ENCODE results near the gene RPS21.

DNA sequence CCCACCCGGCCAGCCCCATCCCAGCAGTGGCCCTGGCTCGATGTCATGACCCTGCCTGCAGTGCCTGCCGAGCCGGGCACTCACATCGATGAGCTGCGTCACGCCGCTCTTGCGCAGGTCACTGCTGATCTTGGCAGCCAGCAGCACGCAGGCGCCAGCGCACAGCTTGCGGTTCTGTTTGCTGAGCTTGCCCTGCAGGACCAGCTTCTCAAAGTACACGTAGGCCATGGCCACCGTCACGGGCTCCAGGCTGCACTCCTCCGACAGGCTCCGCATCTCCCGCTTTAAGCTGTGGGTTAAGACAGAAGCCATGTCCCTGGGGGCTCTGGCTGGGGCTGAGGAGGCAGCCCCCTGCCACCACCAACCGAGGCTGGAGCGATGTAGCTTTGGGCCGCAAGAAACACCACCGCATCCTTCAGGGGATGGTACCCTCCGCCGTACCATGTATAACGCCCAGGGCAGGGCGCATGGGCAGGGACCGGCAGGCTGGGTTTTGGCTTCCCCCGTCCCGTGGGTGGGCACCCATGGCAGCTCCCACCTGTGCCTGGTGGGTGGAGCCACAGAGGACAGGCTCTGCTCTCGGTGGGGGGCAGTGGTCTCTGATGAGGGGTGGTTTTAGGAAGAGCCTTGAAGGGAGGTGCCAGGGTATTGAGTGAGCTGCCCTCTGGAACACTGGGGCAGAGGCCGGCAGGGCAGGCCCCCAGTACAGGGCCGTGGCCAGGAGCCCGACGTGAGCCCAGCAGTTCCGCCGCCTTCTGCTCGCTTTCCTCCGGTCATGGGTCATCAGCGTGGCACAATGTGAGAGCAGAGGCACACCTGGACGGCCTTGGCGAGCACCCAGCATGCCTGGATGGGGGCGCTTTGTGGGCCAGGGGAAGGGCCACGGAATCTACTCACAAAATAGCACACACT is 4.5 kb downstream of the RPS21 start:
- TF ChIP-seq, protein P1, sequence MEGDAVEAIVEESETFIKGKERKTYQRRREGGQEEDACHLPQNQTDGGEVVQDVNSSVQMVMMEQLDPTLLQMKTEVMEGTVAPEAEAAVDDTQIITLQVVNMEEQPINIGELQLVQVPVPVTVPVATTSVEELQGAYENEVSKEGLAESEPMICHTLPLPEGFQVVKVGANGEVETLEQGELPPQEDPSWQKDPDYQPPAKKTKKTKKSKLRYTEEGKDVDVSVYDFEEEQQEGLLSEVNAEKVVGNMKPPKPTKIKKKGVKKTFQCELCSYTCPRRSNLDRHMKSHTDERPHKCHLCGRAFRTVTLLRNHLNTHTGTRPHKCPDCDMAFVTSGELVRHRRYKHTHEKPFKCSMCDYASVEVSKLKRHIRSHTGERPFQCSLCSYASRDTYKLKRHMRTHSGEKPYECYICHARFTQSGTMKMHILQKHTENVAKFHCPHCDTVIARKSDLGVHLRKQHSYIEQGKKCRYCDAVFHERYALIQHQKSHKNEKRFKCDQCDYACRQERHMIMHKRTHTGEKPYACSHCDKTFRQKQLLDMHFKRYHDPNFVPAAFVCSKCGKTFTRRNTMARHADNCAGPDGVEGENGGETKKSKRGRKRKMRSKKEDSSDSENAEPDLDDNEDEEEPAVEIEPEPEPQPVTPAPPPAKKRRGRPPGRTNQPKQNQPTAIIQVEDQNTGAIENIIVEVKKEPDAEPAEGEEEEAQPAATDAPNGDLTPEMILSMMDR (IDR thresholded peaks at IDR 0.05) = no peak
- TF ChIP-seq POLR2AphosphoS5 (IDR thresholded peaks at IDR 0.05) = no peak
- TF ChIP-seq EP300 (IDR thresholded peaks at IDR 0.05; ENCODE audit: low read depth) = no peak
- TF ChIP-seq POLR2A (IDR thresholded peaks at IDR 0.05) = no peak

All from transverse colon (tissue), 4 donors.